Gastrocnemius medialis (tissue), 4 donors: ENCODE data around the gene JADE2. TPM values are rescaled to one million over a fixed set of nuclear protein-coding genes. Genes with fewer than 3 reads are reported as not detected.
A peak's percentile ranks its signal among the peaks of the same experiment; 100 is the strongest.

Experiments
- ATAC-seq, 2 donors: fragments of 150-250 bp; one replicate each; pipeline ENCODE4 v1.9.1; 2016
- DNase-seq, 2 donors: peaks; one replicate each; pipeline ENCODE4 v3.0.0-alpha.2; 2019
- H3K27ac ChIP-seq, 4 donors: fragments of 200-600 bp; sonication (generic); 1 replicate in 1 of 4; 2 replicates in 3 of 4; pipeline ENCODE4 v1.5.1; 2016 to 2018; ENCODE audit warnings: mild to moderate bottlenecking in 2 of 4, moderate library complexity in 1 of 4
- H3K27me3 ChIP-seq, 3 donors: fragments of 200-600 bp; sonication (generic) in 2 of 3; 1 replicate in 1 of 3; 2 replicates in 2 of 3; pipeline versions ENCODE4 v1.5.1 to v1.6.0; 2016 to 2019; ENCODE audit warnings: mild to moderate bottlenecking in 1 of 3, moderate library complexity in 1 of 3
- H3K36me3 ChIP-seq, 2 donors: fragments of 200-600 bp; sonication (generic) in 1 of 2; one replicate each; pipeline ENCODE4 v1.5.1; 2017 to 2018
- H3K4me1 ChIP-seq, 2 donors: fragments of 200-600 bp; sonication (generic) in 1 of 2; one replicate each; pipeline ENCODE4 v1.5.1; 2016 to 2017; ENCODE audit warnings: mild to moderate bottlenecking in 2 of 2
- H3K4me3 ChIP-seq, 4 donors: fragments of 200-600 bp; sonication (generic) in 3 of 4; 1 replicate in 1 of 4; 2 replicates in 3 of 4; pipeline ENCODE4 v1.5.1; 2016 to 2019; ENCODE audit warnings: mild to moderate bottlenecking in 2 of 4
- H3K9me3 ChIP-seq, 3 donors: fragments of 200-600 bp; sonication (generic) in 2 of 3; 1 replicate in 1 of 3; 2 replicates in 2 of 3; pipeline ENCODE4 v1.5.1; 2016 to 2019
- POLR2A ChIP-seq, 2 donors: fragments of 450-650 bp; IDR thresholded peaks; one replicate each; pipeline ENCODE4 v1.6.1; 2017; ENCODE audit warnings: antibody characterized with exemption in 2 of 2, mild to moderate bottlenecking in 2 of 2, moderate library complexity in 2 of 2
- in situ Hi-C, 4 donors: fragments of 200-750 bp; cut with MboI; loops; one replicate each; pipeline versions ENCODE4 v1.15.0 to v1.8.0; 2017; ENCODE audit warnings: low sequenced_read_pairs in 4 of 4
- intact Hi-C: fragments of 100-400 bp; cut with DNase I; formaldehyde crosslinking; loops from one replicate; pipeline ENCODE4 v1.15.1; 2023; ENCODE audit warnings: low total_unique reads
- total RNA-seq, 4 donors: library from RNA; depleted of rRNA; stranded (reverse); fragments of >200 nt; gene quantifications; one replicate each; pipeline versions ENCODE4 v1.1.0 to v1.2.3, GENCODE V29; 2016
- TF ChIP-seq, protein P1 (sequence below), 5 experiments: fragments of 450-650 bp in 3 of 5; fragments of 200-600 bp in 2 of 5; sonication (generic) in 2 of 5; IDR thresholded peaks in 4 of 5; conservative IDR thresholded peaks in 1 of 5; 1 replicate in 4 of 5; 2 replicates in 1 of 5; pipeline ENCODE4 v1.5.1; 2016 to 2019; ENCODE audit warnings: antibody characterized with exemption in 5 of 5, mild to moderate bottlenecking in 3 of 5, moderate library complexity in 3 of 5

JADE2 gene
- total RNA-seq, 4 donors from 2014 or later, result 17.3 to 44.5 (median 19.8) TPM

DNA sequence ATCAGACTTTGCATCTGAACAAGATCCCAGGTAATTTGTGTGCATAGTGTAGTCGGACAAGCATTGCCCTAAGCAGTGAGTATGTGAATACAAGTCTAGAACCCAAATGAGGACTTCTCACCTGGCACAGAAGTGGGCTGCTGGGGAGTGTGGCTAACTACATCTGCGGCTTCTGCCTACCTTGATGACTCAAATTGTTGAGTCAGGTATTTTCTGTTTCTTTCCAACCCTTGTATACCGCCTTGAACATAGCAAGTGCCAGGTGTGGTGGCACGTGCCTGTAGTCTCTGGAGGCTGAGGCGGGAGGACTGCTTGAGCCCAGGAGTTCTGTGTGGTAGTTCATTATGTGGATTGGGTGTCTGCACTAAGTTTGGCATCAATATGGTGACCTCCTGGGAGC is 7.9 kb upstream of the JADE2 start:
- Histone ChIP-seq H3K27ac (no peak overlapping the region), H3K9me3 (no peaks in the 10 kb centered on the region), H3K36me3 (no peaks in the 10 kb centered on the region), H3K4me3 (no peak overlapping the region), H3K4me1 (peaks cover 4 to 8% of the 10 kb centered on the region in 2 donors), H3K27me3 (no peaks in the 10 kb centered on the region)
- TF ChIP-seq, protein P1, sequence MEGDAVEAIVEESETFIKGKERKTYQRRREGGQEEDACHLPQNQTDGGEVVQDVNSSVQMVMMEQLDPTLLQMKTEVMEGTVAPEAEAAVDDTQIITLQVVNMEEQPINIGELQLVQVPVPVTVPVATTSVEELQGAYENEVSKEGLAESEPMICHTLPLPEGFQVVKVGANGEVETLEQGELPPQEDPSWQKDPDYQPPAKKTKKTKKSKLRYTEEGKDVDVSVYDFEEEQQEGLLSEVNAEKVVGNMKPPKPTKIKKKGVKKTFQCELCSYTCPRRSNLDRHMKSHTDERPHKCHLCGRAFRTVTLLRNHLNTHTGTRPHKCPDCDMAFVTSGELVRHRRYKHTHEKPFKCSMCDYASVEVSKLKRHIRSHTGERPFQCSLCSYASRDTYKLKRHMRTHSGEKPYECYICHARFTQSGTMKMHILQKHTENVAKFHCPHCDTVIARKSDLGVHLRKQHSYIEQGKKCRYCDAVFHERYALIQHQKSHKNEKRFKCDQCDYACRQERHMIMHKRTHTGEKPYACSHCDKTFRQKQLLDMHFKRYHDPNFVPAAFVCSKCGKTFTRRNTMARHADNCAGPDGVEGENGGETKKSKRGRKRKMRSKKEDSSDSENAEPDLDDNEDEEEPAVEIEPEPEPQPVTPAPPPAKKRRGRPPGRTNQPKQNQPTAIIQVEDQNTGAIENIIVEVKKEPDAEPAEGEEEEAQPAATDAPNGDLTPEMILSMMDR (IDR thresholded peaks at IDR 0.05 in 4 of 5, conservative IDR thresholded peaks at IDR 0.05 in 1 of 5), result no peak
- TF ChIP-seq POLR2A (IDR thresholded peaks at IDR 0.05), result no peak
- in situ Hi-C loops (loop anchor here in 3 of 4 donors (10.0 to 25.0 kb wide), 2 partner anchors 53 to 105 kb away; partner anchors contain the start of gene CDKN2AIPNL (in 3 of the 3)), intact Hi-C loops (no loop called here)
- DNase-seq, result no peak
- no peak for ATAC-seq

DNA sequence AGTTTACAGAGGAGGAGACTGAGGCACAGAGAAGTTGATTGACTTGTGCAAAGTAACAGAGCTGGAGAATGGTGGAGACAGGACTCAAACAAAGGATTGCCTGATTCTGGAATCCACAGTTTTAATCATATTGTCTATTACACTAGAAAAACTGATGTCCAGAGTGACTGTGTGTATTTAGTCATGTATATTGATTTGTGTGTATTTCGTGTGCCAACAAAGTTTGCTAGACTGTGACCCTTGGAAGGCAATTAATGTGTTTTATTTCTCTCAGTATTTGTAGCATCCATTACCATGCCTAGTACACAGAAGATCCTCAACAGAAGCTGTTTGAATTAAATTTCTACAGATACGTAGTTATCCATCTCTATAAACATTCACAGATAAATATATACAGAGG is 5.5 kb upstream of the JADE2 start:
- ATAC-seq, result no peak
- TF ChIP-seq POLR2A (IDR thresholded peaks at IDR 0.05), result no peak
- TF ChIP-seq, protein P1 (IDR thresholded peaks at IDR 0.05 in 4 of 5, conservative IDR thresholded peaks at IDR 0.05 in 1 of 5), result no peak
- H3K27ac ChIP-seq, result no peak overlapping the region
- peaks cover 5 to 12% of the 10 kb centered on the region in 2 donors for H3K4me1 ChIP-seq
- DNase-seq, result no peak
- no peak overlapping the region for H3K4me3 ChIP-seq
- no peaks in the 10 kb centered on the region for H3K27me3 ChIP-seq
- intact Hi-C loops (no loop called here), in situ Hi-C loops (loop anchor here (10.0 to 25.0 kb wide), 3 partner anchors 55 to 108 kb away; partner anchors contain the start of gene CDKN2AIPNL (in 3 of the 4))
- no peaks in the 10 kb centered on the region for H3K36me3 ChIP-seq
- no peaks in the 10 kb centered on the region for H3K9me3 ChIP-seq

DNA sequence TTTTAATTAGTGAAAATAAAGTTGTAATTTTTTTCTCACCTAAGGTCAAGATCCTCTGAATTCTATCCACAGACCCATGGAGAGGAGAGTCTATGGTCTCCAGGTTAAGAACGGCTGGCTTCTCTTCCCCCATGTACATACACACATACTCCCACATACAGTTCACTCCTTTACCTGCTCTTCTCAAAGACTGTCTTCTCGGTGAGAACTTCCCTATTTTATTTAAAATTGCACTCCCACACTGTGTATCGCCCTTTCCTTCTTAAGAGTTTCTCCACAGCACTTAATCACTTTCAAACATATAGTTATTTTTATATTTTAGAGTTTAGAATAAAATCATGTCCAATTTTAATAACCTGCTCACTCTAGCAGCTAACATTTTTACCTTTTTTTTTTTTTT is 3.6 kb upstream of the JADE2 start:
- no peaks in the 10 kb centered on the region for H3K9me3 ChIP-seq
- no peak for TF ChIP-seq POLR2A (IDR thresholded peaks at IDR 0.05)
- TF ChIP-seq, protein P1 (IDR thresholded peaks at IDR 0.05 in 4 of 5, conservative IDR thresholded peaks at IDR 0.05 in 1 of 5), result no peak

DNA sequence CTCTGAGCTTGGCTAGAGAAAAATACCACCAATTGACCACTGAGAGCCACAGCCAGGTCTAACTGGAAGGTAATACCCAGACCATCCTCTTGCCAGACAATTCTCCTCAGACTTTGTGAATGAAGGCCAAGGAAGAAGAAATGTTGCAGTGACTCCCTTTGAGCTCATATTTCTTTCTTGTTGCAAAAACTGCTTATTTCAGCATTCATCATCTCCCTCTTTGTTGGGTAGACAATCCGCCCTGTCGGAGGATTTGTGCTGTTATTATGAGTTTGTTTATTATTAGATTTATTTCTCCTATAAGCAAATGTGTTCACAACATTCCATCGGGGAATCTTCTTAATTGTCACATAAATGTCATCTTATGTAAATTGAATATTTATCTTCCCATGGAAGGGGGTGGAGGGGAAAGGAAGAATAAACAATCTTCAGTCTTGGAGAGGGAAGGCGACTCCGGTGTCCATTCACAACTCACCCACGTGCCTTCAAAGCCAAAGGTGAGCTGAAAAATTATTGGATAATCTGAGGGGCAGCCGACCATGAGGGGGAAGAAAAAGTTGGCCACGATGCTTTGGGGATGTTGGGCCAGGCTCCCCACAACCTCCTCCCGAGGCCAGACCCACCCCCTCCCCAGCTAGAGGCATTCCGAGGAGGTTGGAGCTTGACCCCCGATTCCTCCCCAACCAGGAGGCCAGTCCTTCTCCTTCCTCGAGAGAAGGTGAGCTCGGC is 1.8 kb upstream of the JADE2 start:
- DNase-seq (no peak), ATAC-seq (no peak)
- no peaks in the 10 kb centered on the region for H3K9me3 ChIP-seq
- intact Hi-C loops, result no loop called here
- H3K27me3 ChIP-seq, result no peaks in the 10 kb centered on the region
- peak overlapping the region; percentile 71 to 78 (median 72) for H3K4me3 ChIP-seq
- H3K27ac ChIP-seq, result peak overlapping the region; percentile 93 to 97 (median 96)
- TF ChIP-seq, protein P1 (IDR thresholded peaks at IDR 0.05 in 4 of 5, conservative IDR thresholded peaks at IDR 0.05 in 1 of 5), result no peak
- no peak for TF ChIP-seq POLR2A (IDR thresholded peaks at IDR 0.05)
- peaks cover 15 to 19% of the 10 kb centered on the region in 2 donors for H3K4me1 ChIP-seq
- in situ Hi-C loops, result loop anchor here (10.0 to 25.0 kb wide), 2 partner anchors 51 to 111 kb away; partner anchors contain the start of gene CDKN2AIPNL (in 3 of the 4)
- no peaks in the 10 kb centered on the region for H3K36me3 ChIP-seq

More for the DNA sequence above, 3.6 kb upstream of the JADE2 start:
- Histone ChIP-seq H3K4me3 (no peak overlapping the region), H3K27ac (no peak overlapping the region), H3K4me1 (peaks cover 5 to 7% of the 10 kb centered on the region in 2 donors), H3K36me3 (no peaks in the 10 kb centered on the region), H3K27me3 (no peaks in the 10 kb centered on the region)
- DNase-seq (no peak), ATAC-seq (no peak)
- intact Hi-C loops, result no loop called here
- in situ Hi-C loops, result loop anchor here (10.0 to 25.0 kb wide), 2 partner anchors 53 to 110 kb away; partner anchors contain the start of gene CDKN2AIPNL (in 3 of the 4)
